ENCODE results near the gene INIP.

INIP gene, protein sequence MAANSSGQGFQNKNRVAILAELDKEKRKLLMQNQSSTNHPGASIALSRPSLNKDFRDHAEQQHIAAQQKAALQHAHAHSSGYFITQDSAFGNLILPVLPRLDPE

GRCh38 chr9:112717661-112718331, at the start of gene INIP:
Gene INIP (minus strand): TSS chr9:112718117. CDS start chr9:112716485, 1,632 bp downstream.
- peak; percentile 97 to 98 for DNase-seq

- no peak for DNase-seq
These were observed 47.4 kb upstream of the INIP start for GRCh38 chr9:112765281-112765680.

- no peak for DNase-seq
These were observed 46.9 kb upstream of the INIP start for GRCh38 chr9:112764837-112765236.

DNA sequence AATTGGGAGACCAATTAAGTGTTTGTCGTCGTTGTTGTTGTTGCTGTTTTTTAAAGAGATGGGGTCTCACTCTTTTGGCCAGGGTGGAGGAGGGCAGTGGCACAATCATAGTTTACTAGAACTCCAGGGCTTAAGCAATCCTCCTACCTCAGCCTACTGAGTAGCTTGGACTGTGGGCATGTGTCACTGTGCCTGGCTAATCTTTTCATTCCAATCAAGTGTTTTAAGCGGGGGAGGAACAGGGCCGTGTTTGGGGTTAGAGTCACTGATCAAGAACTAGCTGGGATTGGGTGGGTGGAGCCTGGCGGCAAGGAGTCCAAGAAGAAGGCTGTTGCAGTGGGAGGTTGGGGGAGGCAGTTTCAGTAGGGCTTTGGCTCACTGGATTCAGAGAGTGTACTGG, 46.4 kb upstream of the INIP start:
- DNase-seq = no peak

GRCh38 chr9:112762726-112763518, 45.0 kb upstream of the INIP start:
- DNase-seq = no peak

DNA sequence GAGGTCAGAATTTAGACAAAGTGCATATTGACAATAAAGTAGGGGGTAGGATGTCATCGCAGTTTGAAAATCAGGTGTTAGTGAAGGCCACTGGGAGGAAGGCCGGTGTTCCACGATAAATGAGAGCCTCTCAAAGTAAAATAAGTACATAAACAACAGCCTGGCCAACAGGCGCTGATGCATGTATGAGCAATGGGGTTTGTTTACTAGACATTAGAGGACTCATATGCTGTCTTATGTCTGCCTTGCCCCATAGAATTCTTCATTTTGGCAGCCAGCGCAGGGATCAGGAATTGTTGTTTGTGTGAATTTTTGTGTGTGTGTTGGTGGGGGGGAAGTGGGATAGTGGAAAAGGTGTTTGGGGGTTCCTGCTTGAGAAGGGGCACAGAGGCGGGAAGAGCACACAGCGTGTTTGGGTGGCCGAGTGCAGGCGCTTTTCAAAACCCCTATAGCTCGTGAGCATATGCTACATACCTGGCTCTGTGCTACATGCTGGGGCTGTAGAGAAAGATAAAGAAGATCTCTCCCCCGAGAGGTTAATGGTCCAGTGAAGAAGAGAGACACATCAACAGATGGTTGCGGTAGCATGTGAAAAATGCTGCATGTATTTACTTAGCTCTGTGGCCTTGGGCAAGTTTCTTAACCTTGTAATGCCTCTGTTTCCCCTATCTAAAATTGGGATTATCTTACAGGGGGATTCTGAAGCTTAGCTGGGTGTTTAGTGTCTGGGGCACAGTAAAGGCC, 44.2 kb upstream of the INIP start:
- DNase-seq = no peak

DNA sequence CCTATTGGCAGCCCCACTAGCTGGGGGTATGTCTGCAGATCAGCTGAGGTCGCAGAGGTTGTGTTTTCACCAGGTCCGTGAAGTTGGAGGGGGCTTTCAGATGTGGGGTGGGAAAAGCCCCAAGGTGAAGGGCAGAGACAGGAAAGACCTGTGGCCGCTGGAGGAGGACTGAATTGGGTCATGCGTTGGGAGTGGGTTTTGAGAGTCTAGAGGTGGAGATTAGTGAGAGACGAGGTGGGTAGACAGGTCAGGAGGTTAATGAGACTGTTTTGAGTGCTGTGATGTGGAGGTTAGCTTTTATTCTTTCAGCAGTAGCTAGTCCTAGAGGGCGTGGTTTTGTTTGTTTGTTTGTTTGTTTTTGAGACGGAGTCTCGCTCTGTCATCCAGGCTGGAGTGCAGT, 42.9 kb upstream of the INIP start:
- DNase-seq = no peak

DNA sequence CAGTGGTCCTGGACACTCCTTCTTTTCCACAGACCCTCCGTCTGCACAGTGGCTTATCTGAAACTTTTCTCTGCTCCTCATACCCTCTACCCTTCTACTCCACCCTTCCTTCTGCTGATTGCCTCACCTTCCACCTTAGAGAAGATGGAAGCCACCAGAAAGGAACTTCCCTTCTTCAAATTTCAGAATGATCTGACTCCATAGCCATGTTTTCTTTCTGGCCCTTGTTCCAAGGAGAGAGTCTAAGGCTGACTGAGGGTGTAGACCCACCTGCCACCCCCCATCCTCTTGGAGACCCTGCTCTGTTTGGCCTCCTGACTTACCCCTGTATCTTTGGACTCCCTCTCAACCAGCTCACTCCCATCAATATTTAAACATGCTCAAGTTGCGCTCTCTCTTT, 40.0 kb upstream of the INIP start:
- DNase-seq = no peak

GRCh38 chr9:112757282-112757883, 39.5 kb upstream of the INIP start:
- DNase-seq = no peak

GRCh38 chr9:112755675-112756074, 37.8 kb upstream of the INIP start:
- no peak for DNase-seq

GRCh38 chr9:112755016-112755427, 37.1 kb upstream of the INIP start:
- no peak for DNase-seq

DNA sequence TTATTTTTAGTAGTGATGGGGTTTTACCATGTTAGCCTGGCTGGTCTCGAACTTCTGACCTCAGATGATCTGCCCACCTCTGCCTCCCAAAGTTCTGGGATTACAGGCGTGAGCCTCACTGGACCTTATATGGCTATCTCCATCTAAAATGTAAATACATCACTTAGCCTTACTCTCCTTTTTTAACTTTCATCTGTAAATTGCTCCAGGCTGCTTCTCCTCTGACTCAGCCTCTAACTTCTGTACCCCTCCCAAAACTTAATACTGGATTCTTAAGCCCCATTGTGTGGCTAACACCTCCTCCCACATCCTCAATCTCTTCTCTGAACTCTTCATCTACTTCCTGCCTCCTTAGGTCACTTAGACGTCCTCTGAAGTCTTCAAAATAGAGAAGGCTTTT, 36.7 kb upstream of the INIP start:
- peak; percentile 42 to 50 for DNase-seq

DNA sequence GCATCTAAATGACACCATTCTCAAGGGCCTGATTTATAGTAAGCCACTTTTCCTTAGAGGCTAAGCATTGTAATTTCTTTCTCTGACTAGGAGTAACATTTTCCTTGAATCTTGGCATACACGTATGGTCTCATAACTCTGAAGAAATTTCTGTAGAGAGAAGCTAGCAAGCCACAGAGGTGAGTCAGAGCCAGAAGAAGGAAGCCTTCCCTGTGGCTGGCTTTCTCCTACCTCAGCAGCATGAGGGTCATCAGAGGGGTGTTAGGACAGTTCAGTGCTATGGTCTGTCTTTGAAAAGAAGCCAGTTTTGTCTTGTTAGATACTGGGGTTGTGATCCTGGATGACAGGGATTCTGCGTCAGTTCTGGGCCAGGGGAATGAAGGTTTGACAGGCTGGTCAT, 35.8 kb upstream of the INIP start:
- peak; percentile 38 to 52 for DNase-seq

GRCh38 chr9:112752334-112753125, 34.6 kb upstream of the INIP start:
- DNase-seq = no peak

DNA sequence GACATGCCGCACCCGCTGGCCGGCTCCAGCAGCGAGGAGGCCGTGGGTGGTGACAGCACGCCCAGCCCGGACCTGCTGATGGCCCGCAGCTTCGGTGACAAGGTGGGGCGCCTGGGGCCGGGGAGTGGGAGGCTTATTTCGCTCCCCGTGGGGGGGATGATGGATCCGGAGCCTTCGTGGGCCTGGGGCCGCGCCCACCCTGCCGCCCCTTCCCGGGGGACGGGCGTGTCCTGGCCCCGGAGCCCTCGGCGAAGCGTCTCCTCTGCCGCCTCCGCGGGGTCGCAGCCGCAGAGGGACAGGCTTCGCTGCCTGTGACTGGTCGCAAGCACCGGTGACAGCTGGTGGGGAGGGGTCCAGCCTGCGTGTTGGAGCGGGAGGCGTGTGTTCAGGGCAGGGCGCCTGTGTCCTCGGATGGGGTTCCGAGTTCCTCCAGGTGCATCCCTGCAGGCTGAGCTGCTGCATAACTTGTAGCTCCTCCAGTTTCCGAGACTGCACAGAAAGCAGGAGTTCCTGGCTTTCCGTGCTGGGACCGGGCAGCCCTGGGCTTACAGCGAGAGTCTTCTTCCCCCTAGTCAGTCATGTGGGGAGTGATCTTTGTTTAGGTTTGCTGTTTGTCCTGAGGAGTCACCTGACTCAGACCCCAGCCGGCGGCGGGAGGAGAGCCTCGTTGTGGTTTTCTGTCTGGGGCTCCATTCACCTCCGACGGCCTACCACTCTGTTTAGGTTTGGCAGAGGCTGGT, 33.3 kb upstream of the INIP start:
- DNase-seq = peak; percentile 64 to 66

DNA sequence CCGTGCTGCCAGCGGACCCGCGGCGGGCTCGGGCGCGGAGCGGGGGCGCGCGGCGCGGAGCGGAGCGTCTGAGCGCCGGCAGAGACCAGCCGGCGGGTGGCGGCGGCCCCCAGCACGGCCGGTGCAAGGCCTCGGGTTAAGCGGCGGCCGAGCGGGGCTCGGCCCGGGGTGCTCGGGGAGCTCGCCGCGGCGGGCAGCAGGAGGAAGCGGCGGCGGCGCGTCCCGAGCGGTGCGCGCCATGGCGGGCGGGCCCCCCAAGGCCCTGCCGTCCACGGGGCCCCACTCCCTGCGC, 32.8 kb upstream of the INIP start:
- DNase-seq = no peak

DNA sequence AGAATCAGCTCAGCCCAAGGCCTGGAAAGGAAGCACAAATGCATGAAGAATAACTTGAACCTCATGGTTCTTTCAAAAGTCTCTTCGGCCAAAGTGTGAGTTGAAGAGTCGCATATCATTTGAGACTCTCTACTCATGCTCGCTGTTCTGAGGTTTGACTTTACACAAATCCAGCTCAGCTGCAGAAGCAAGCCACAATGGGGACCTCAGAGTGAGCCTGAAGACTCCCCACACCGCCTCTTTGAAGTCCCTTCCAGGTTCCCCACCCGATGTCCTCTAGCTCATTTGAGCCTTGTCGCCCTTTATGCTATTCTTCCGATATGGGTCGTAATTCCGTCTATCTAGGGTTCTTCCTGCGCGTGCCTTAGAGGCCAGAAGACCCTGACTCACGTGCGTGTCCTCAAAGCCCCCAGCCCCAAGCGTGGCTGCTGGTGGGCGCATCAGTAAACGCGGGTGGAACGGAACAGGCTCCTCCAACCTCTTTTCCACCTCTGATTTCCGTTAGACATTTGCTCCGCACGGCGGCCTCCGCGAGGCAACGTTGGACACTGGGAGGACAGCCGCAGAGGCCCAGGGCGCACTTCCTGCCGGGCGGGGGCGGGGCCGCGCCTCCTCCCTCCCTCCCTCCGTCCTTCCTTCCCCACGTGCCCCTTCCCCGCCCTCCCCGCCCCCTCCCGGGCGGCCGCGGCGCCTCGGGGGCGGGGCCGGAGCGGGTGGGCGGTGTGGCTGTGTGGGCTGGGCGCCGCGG, 32.3 kb upstream of the INIP start, which contains the start of gene SNX30:
Gene SNX30 (plus strand): TSS at position 745 of the 748 bp plus-strand sequence. CDS start 242 bp downstream, outside the sequence.
- DNase-seq = peak; percentile 73 to 82

DNA sequence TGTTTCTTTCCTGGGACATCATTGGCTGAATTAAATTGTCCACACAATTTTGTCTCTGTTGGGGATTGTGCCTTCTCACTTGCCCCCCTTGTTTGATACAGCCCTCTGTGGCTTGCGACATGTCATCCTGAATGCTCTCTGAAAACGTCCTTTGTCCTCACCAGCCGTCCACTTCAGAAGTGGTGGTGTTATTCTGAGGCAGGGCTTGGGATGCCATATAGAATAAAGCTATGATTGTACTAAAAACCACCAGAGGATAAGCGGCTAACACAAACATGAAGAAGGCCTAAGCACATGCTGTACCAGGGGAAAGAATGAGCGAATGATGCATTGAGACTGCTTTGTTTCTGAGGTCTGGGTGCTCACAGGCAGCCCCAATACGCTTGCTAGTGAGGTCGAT, 29.2 kb upstream of the INIP start:
- no peak for DNase-seq

DNA sequence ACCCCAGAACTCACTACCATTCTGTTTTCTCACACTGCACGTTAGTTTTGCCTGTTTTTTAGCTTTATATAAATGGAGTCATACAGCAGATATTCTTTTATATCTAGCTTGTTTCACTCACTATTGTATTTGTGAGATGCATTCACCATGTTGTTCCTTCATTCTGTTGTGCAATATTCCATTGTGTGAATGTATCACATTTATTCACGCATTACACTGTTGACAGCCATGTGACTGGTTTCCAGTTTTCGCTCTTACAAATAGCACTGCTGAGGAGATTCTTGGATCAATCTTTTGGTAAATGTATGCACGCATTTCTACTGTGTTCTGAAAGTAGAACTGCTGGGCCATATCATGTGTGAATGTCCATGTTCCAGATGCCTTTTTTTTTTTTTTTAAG, 26.3 kb upstream of the INIP start:
- DNase-seq = no peak

- no peak for DNase-seq
These were observed 25.4 kb upstream of the INIP start for GRCh38 chr9:112743216-112743836.
